Suprapubic skin (tissue), 4 donors: Measurements from ENCODE around the gene PACS2.

Experiments
- CTCF ChIP-seq, 2 donors: fragments of 200-600 bp in 1 of 2; fragments of 450-650 bp in 1 of 2; sonication (generic) in 1 of 2; IDR thresholded peaks; one replicate each; pipeline ENCODE4 v1.5.1; 2016 to 2019; ENCODE audit warnings: antibody characterized with exemption in 2 of 2, mild to moderate bottlenecking in 1 of 2, moderate library complexity in 1 of 2
- EP300 ChIP-seq: sonication (generic); formaldehyde crosslinking; IDR thresholded peaks from one replicate; pipeline ENCODE4 v1.6.1; 2017; ENCODE audit warnings: antibody characterized with exemption
- POLR2A ChIP-seq, 2 donors: fragments of 450-650 bp; IDR thresholded peaks; one replicate each; pipeline ENCODE4 v1.6.1; 2017; ENCODE audit warnings: antibody characterized with exemption in 2 of 2, mild to moderate bottlenecking in 2 of 2, moderate library complexity in 2 of 2
- POLR2AphosphoS5 ChIP-seq, 3 donors: sonication (generic); formaldehyde crosslinking; IDR thresholded peaks; one replicate each; pipeline ENCODE4 v1.6.1; 2017; ENCODE audit warnings: antibody characterized with exemption in 3 of 3

- no peak for TF ChIP-seq CTCF (IDR thresholded peaks at IDR 0.05)
- TF ChIP-seq POLR2AphosphoS5 (IDR thresholded peaks at IDR 0.05), result no peak
- no peak for TF ChIP-seq POLR2A (IDR thresholded peaks at IDR 0.05)
- TF ChIP-seq EP300, result no peak
Observed at GRCh38 chr14:105392131-105393090, 77.9 kb downstream of the PACS2 start.
